Loucy (cell line): ENCODE data around the gene ZDHHC8.
A peak's percentile ranks its signal among the peaks of the same experiment; 100 is the strongest.

Experiments used
- H2AFZ ChIP-seq: fragments of 200-600 bp; sonication (generic); 2 replicates; pipeline ENCODE4 v1.6.0; 2016; ENCODE audit warnings: antibody characterized with exemption, mild to moderate bottlenecking, low read length, moderate library complexity
- H3F3A ChIP-seq: fragments of 200-600 bp; 2 replicates; pipeline ENCODE4 v1.6.0; 2016; ENCODE audit warnings: antibody characterized with exemption, low read depth, mild to moderate bottlenecking
- H3K27me3 ChIP-seq: fragments of 200-600 bp; sonication (generic); 2 replicates; pipeline ENCODE4 v1.6.1; 2014; ENCODE audit warnings: low read length, mild to moderate bottlenecking; ENCODE audit not compliant: insufficient read depth, poor library complexity, severe bottlenecking
- H3K36me3 ChIP-seq: fragments of 200-600 bp; sonication (generic); 2 replicates; pipeline ENCODE4 v1.6.1; 2016; ENCODE audit warnings: low read length; ENCODE audit not compliant: insufficient read depth
- H3K4me1 ChIP-seq: fragments of 200-600 bp; sonication (generic); 2 replicates; pipeline ENCODE4 v1.5.1; 2014; ENCODE audit warnings: low read length, mild to moderate bottlenecking; ENCODE audit not compliant: insufficient read depth, poor library complexity, severe bottlenecking
- H3K4me2 ChIP-seq: fragments of 200-600 bp; sonication (generic); 2 replicates; pipeline ENCODE4 v1.6.0; 2014; ENCODE audit warnings: antibody characterized with exemption, low read length, low read depth, mild to moderate bottlenecking; ENCODE audit not compliant: poor library complexity, severe bottlenecking
- H3K4me3 ChIP-seq: fragments of 200-600 bp; sonication (generic); 2 replicates; pipeline ENCODE4 v1.5.1; 2014; ENCODE audit warnings: low read length, mild to moderate bottlenecking, mixed read lengths; ENCODE audit not compliant: poor library complexity, severe bottlenecking
- H3K79me2 ChIP-seq: fragments of 200-600 bp; sonication (generic); 2 replicates; pipeline ENCODE4 v1.6.1; 2014; ENCODE audit warnings: low read length; ENCODE audit not compliant: insufficient read depth
- H3K9ac ChIP-seq: fragments of 200-600 bp; sonication (generic); 2 replicates; pipeline ENCODE4 v1.6.0; 2014; ENCODE audit warnings: mild to moderate bottlenecking, low read depth, low read length, moderate library complexity; ENCODE audit not compliant: poor library complexity, severe bottlenecking
- H3K9me2 ChIP-seq: fragments of 200-600 bp; sonication (generic); replicated peaks from 2 replicates; pipeline ENCODE4 v1.6.1; 2016; ENCODE audit warnings: low read depth, low read length, mixed read lengths
- H3K9me3 ChIP-seq: fragments of 200-600 bp; sonication (generic); 2 replicates; pipeline ENCODE4 v1.6.1; 2014; ENCODE audit warnings: mild to moderate bottlenecking, antibody characterized with exemption, low read length, low read depth; ENCODE audit not compliant: insufficient read depth
- H4K20me1 ChIP-seq: fragments of 200-600 bp; sonication (generic); 2 replicates; pipeline ENCODE4 v1.6.0; 2014; ENCODE audit warnings: antibody characterized with exemption, low read length, mild to moderate bottlenecking; ENCODE audit not compliant: insufficient read depth, poor library complexity, severe bottlenecking
- EZH2phosphoT487 ChIP-seq: fragments of 200-600 bp; IDR thresholded peaks from 2 replicates; pipeline ENCODE4 v1.6.1; 2018; ENCODE audit warnings: antibody characterized with exemption, mild to moderate bottlenecking, moderate library complexity, borderline replicate concordance
- TF ChIP-seq, protein P1 (sequence below): fragments of 200-600 bp; sonication (generic); conservative IDR thresholded peaks from 2 replicates; pipeline ENCODE4 v1.5.1; 2014; ENCODE audit warnings: mild to moderate bottlenecking, antibody characterized with exemption, low read length

ZDHHC8 gene

DNA sequence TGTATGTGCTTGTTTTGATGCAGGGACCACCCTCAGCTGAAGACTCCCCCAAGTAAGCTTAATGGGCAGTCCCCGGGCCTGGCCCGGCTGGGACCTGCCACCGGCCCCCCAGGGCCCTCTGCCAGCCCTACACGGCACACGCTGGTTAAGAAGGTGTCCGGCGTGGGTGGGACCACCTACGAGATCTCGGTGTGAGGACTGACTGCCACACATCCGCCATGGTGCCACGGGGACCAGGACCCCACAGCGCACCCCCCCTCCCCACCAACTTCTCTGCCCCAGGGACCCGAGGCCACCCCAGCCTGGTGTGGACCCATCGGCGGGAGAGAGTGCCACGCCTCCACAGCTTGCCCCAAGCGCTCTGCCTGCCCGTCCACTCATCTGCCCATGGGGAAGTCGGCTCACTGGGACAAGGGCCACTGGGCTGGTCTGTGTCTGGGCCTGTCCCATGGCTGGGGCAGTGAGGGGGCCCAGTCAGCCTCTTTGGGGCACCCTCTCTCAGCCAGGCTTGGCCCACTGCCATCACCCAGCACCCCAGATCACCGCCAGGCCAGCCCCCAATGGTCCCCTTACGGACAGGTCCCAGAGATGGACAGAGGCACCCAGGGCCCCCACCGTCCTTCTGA, 13.7 kb downstream of the ZDHHC8 start:
- Histone ChIP-seq H3K9me3 (no peaks in the 10 kb centered on the region), H3F3A (no peaks in the 10 kb centered on the region), H3K27me3 (no peaks in the 10 kb centered on the region), H3K4me3 (no peak overlapping the region), H3K9me2 (no peaks in the 10 kb centered on the region), H3K4me2 (no peak overlapping the region), H3K4me1 (peaks cover 12% of the 10 kb centered on the region), H3K79me2 (no peaks in the 10 kb centered on the region), H3K9ac (no peak overlapping the region), H3K36me3 (no peaks in the 10 kb centered on the region), H4K20me1 (no peaks in the 10 kb centered on the region), H2AFZ (no peak overlapping the region)
- TF ChIP-seq, protein P1, sequence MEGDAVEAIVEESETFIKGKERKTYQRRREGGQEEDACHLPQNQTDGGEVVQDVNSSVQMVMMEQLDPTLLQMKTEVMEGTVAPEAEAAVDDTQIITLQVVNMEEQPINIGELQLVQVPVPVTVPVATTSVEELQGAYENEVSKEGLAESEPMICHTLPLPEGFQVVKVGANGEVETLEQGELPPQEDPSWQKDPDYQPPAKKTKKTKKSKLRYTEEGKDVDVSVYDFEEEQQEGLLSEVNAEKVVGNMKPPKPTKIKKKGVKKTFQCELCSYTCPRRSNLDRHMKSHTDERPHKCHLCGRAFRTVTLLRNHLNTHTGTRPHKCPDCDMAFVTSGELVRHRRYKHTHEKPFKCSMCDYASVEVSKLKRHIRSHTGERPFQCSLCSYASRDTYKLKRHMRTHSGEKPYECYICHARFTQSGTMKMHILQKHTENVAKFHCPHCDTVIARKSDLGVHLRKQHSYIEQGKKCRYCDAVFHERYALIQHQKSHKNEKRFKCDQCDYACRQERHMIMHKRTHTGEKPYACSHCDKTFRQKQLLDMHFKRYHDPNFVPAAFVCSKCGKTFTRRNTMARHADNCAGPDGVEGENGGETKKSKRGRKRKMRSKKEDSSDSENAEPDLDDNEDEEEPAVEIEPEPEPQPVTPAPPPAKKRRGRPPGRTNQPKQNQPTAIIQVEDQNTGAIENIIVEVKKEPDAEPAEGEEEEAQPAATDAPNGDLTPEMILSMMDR: no peak

DNA sequence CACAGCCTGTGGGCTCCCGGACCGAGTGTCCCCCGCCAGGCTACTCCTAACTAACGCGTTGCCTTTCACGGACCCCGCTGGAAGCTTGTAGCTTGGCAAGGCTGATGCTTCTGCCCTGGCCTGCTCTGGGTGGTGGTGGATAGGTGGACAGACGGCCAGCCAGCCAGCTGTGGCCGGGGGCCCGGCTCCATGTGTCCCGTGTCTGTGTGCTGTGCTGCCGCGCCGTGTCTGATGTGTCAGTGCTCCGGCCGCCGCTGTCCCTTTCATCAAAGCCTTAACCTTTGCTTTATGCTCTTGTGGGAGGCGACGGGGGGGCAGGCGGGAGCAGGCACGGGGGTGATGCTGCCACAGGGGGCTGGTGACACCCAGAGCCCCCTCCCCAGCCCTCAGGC, 14.2 kb downstream of the ZDHHC8 start:
- Histone ChIP-seq H3K9me3 (no peaks in the 10 kb centered on the region), H4K20me1 (no peaks in the 10 kb centered on the region), H3K79me2 (no peaks in the 10 kb centered on the region), H3K4me1 (peaks cover 12% of the 10 kb centered on the region), H2AFZ (no peak overlapping the region), H3F3A (no peaks in the 10 kb centered on the region), H3K36me3 (no peaks in the 10 kb centered on the region), H3K4me2 (no peak overlapping the region), H3K27me3 (no peaks in the 10 kb centered on the region), H3K9ac (no peak overlapping the region), H3K9me2 (no peaks in the 10 kb centered on the region), H3K4me3 (no peak overlapping the region)
- TF ChIP-seq EZH2phosphoT487: no peak
- TF ChIP-seq, protein P1: no peak

DNA sequence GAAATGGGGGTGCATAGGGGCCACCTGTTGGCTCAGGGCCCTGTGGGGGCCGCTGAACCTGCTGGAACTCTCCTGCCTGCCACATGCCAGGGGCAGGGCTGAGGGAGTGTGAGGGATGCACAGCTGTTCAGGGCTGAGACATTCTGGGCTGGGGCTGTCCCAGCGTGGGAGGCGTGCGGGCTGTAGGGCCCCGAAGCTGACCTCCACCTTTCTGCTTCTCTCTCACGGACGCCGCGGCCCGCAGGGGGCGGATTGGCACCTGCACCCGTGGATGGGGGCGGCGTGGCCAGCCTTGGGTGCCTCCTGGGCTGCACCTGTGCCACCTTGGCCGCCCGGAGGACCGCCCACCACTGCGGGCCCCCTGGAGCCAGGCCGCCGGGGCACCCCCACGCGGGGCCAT, 15.2 kb downstream of the ZDHHC8 start:
- Histone ChIP-seq H3K9me3 (no peaks in the 10 kb centered on the region), H2AFZ (no peak overlapping the region), H3K36me3 (no peaks in the 10 kb centered on the region), H3K4me2 (peak overlapping the region; percentile 50), H3F3A (no peaks in the 10 kb centered on the region), H3K9ac (no peak overlapping the region), H3K27me3 (no peaks in the 10 kb centered on the region), H3K9me2 (no peaks in the 10 kb centered on the region), H3K79me2 (no peaks in the 10 kb centered on the region), H4K20me1 (no peaks in the 10 kb centered on the region), H3K4me1 (peaks cover 12% of the 10 kb centered on the region), H3K4me3 (no peak overlapping the region)
- TF ChIP-seq, protein P1: no peak
- no peak for TF ChIP-seq EZH2phosphoT487
